IPS-18a (cell line): ENCODE data around the gene APH1B.

ENCODE experiments used
- H3K27ac ChIP-seq: one replicate; pipeline ENCODE4 v1.5.1; 2013; ENCODE audit warnings: low read length
- H3K27me3 ChIP-seq: one replicate; pipeline ENCODE4 v1.6.1; 2013; ENCODE audit warnings: mild to moderate bottlenecking, low read length; ENCODE audit not compliant: control insufficient read depth, insufficient read depth
- H3K36me3 ChIP-seq: one replicate; pipeline ENCODE4 v1.6.1; 2013; ENCODE audit warnings: low read depth, low read length; ENCODE audit not compliant: control insufficient read depth
- H3K4me1 ChIP-seq: one replicate; pipeline ENCODE4 v1.6.1; 2013; ENCODE audit warnings: low read depth, low read length; ENCODE audit not compliant: control insufficient read depth
- H3K4me3 ChIP-seq: one replicate; pipeline ENCODE4 v1.5.1; 2013; ENCODE audit warnings: low read length
- H3K9ac ChIP-seq: one replicate; pipeline ENCODE4 v1.6.1; 2013; ENCODE audit warnings: mild to moderate bottlenecking, low read length, moderate library complexity
- H3K9me3 ChIP-seq: one replicate; pipeline ENCODE4 v1.6.1; 2013; ENCODE audit warnings: low read depth, low read length; ENCODE audit not compliant: control insufficient read depth

APH1B gene

DNA sequence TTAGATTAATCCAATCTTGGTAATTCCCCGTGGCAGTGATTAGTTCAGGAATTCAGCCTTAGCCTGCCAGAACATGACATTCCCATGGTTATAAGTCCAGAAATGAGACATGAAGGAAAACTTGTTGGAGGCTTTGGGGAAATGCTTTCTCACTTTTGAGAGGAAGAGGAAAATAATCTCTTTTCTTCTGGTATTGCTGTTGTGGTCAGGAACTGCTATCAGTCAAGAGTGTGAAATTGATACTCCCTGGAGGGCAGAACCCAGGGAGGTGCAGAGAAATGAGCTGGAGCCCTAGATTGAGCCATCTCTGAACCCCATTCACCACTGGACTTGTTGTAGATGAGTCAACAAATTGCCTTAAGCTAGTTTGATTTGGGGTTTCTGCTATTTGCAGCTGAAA, 38.6 kb upstream of the APH1B start:
- Histone ChIP-seq H3K4me3 (no peak overlapping the region), H3K9ac (no peak overlapping the region), H3K27me3 (no peaks in the 10 kb centered on the region), H3K9me3 (no peaks in the 10 kb centered on the region), H3K36me3 (no peaks in the 10 kb centered on the region), H3K27ac (no peak overlapping the region), H3K4me1 (no peaks in the 10 kb centered on the region)

GRCh38 chr15:63240109-63240508, 37.3 kb upstream of the APH1B start:
- no peaks in the 10 kb centered on the region for H3K4me1 ChIP-seq
- no peaks in the 10 kb centered on the region for H3K9me3 ChIP-seq
- peaks cover 2% of the 10 kb centered on the region for H3K36me3 ChIP-seq
- H3K9ac ChIP-seq, result no peak overlapping the region
- H3K27me3 ChIP-seq, result no peaks in the 10 kb centered on the region
- no peak overlapping the region for H3K27ac ChIP-seq
- no peak overlapping the region for H3K4me3 ChIP-seq

GRCh38 chr15:63241316-63241715, 36.1 kb upstream of the APH1B start:
- H3K9ac ChIP-seq, result no peak overlapping the region
- no peak overlapping the region for H3K4me3 ChIP-seq
- H3K27ac ChIP-seq, result no peak overlapping the region
- H3K36me3 ChIP-seq, result peaks cover 3% of the 10 kb centered on the region
- no peaks in the 10 kb centered on the region for H3K27me3 ChIP-seq
- no peaks in the 10 kb centered on the region for H3K9me3 ChIP-seq
- no peaks in the 10 kb centered on the region for H3K4me1 ChIP-seq

- H3K9ac ChIP-seq, result no peak overlapping the region
- no peak overlapping the region for H3K4me3 ChIP-seq
- no peak overlapping the region for H3K27ac ChIP-seq
- no peaks in the 10 kb centered on the region for H3K27me3 ChIP-seq
- no peaks in the 10 kb centered on the region for H3K9me3 ChIP-seq
- H3K4me1 ChIP-seq, result no peaks in the 10 kb centered on the region
- H3K36me3 ChIP-seq, result peaks cover 3% of the 10 kb centered on the region
These were observed 34.3 kb upstream of the APH1B start for GRCh38 chr15:63243101-63243500.

DNA sequence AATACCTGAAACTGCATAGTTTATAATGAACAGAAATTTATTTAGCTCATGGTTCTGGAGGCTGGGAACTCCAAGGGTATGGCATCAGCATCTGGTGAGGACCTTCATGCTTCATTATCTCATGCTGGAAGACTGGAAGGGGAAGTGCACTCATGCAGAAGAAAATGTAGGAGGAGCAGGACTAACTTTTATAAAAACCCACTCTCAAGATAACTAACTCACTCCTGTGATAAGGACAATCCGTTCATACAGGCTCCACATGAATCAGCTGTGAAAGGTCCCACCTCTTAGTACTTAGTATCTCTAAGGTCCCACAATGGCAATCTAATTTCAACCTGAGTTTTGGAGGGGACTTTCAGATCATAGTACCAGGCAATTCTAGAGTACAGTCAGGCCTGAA, 33.6 kb upstream of the APH1B start:
- Histone ChIP-seq H3K27ac (no peak overlapping the region), H3K9ac (no peak overlapping the region)

DNA sequence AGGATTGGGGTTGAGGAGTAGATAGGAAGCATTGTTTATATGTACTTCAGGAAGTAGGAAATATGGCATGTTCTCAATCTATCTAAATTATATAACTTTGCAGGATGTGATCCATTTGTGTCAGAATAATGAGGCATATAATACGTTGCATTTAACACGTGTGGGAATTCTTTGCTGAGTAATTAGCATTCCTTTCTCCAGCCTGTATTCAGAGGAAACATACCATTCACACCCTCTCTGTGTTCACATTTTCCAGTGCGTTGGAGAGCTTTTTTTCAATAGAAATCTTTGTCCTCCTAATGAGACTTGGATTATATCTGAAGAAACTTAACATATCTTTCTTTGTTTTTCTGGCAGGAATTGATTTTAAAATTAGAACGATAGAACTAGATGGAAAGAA, 33.0 kb upstream of the APH1B start:
- Histone ChIP-seq H3K27ac (no peak overlapping the region), H3K4me3 (no peak overlapping the region), H3K36me3 (peaks cover 3% of the 10 kb centered on the region), H3K9me3 (no peaks in the 10 kb centered on the region), H3K4me1 (no peaks in the 10 kb centered on the region), H3K27me3 (no peaks in the 10 kb centered on the region), H3K9ac (no peak overlapping the region)

More for the DNA sequence above, 33.6 kb upstream of the APH1B start:
- peaks cover 3% of the 10 kb centered on the region for H3K36me3 ChIP-seq
- H3K9me3 ChIP-seq, result no peaks in the 10 kb centered on the region
- H3K4me3 ChIP-seq, result no peak overlapping the region
- no peaks in the 10 kb centered on the region for H3K27me3 ChIP-seq
- H3K4me1 ChIP-seq, result no peaks in the 10 kb centered on the region

- Histone ChIP-seq H3K27ac (no peak overlapping the region), H3K27me3 (no peaks in the 10 kb centered on the region), H3K9ac (no peak overlapping the region), H3K4me3 (no peak overlapping the region), H3K9me3 (no peaks in the 10 kb centered on the region), H3K4me1 (no peaks in the 10 kb centered on the region), H3K36me3 (peaks cover 3% of the 10 kb centered on the region)
These were observed 32.3 kb upstream of the APH1B start for GRCh38 chr15:63244976-63245645.

DNA sequence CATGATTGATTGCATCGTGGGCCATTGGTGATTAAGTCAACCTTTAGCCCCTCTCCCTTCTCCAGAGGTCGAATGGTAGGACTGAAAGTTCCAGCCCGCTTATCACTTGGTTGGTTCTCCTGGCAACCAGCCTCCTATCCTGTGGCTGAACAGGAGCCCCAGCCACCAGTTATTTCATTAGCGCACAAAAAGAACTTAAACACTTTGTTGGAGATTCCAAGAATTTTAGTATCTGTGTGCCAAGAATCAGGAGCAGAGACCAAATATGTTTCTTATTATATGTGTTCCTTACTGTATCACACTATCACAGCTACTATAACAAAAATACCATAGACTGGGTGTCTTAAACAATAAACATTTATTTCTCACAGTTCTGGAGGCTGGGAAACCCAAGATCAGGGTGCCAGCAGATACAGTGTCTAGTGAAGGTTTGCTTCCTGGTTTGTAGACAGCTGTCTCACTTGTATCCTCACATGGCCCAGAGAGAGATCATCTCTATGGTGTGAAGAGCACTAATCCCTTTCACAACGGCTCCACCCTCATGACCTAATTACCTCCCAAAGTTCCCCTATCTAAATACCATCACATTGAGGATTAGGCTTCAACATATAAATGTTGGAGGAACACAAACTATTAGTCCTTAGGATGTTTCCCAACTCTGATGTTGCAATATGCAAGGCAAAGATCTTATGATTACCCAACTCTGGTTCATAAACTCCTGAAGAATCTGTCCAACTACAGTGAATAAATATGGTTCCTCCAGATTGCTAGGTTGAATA, 30.5 kb upstream of the APH1B start:
- Histone ChIP-seq H3K36me3 (peaks cover 3% of the 10 kb centered on the region), H3K4me3 (no peak overlapping the region), H3K27ac (no peak overlapping the region), H3K4me1 (no peaks in the 10 kb centered on the region), H3K9ac (no peak overlapping the region), H3K9me3 (no peaks in the 10 kb centered on the region), H3K27me3 (no peaks in the 10 kb centered on the region)

DNA sequence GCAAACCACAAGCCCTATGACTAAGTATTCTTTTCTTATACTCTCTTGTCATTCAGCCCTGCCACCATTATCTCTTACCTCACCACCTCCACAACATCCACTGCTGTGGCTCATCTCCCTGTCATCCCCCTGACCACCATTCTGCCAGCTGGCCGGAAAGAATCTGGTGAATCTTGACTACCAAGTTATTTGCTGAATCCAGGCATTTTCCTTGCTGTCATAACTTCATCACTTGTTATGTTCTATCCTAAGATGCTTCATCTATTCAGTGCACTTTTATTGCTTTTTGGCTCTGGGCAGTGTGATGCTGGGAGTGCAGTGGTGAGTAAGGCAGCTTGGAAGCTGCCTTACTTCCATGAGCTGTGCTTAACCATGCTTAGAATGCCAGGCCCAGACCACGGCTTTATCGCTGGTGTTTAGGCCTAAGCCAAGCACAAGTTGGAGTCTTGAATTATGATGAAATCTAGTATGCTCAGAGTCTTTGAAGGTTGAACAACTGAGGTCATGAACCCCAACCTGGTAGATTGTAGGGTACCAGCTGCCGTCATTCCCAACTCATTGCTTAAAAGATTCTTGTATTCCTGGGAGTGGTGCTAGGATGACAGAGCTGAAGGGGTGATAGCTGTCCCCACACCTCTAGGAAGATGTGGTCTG, 27.0 kb upstream of the APH1B start:
- H3K4me3 ChIP-seq, result no peak overlapping the region
- H3K9me3 ChIP-seq, result no peaks in the 10 kb centered on the region
- H3K9ac ChIP-seq, result no peak overlapping the region
- peaks cover 7% of the 10 kb centered on the region for H3K4me1 ChIP-seq
- H3K27me3 ChIP-seq, result no peaks in the 10 kb centered on the region
- H3K27ac ChIP-seq, result no peak overlapping the region
- H3K36me3 ChIP-seq, result no peaks in the 10 kb centered on the region

GRCh38 chr15:63251701-63252100, 25.7 kb upstream of the APH1B start:
- Histone ChIP-seq H3K27me3 (no peaks in the 10 kb centered on the region), H3K27ac (no peak overlapping the region), H3K9ac (no peak overlapping the region), H3K9me3 (no peaks in the 10 kb centered on the region), H3K4me1 (peaks cover 17% of the 10 kb centered on the region), H3K36me3 (no peaks in the 10 kb centered on the region), H3K4me3 (no peak overlapping the region)

DNA sequence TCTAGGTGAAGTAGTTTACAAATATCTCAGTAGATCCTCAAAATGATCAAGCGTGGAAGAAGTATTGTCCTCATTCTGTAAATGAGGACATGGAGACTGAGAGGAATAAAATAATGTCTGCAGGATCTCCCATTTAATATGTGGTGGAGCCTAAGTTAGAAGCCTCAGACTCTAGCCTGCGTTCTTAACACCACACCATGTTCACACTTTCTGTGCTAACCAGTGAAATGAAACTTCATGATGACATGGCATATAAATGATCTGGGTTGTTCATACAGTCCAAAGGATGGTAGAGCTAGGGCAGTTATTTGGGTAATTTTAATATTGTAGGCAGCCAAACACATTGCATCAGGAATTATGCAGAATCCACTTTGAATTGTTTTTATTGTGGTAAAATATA, 25.1 kb upstream of the APH1B start:
- no peaks in the 10 kb centered on the region for H3K36me3 ChIP-seq
- H3K27me3 ChIP-seq, result no peaks in the 10 kb centered on the region
- H3K4me3 ChIP-seq, result no peak overlapping the region
- no peak overlapping the region for H3K9ac ChIP-seq
- H3K9me3 ChIP-seq, result no peaks in the 10 kb centered on the region
- peaks cover 23% of the 10 kb centered on the region for H3K4me1 ChIP-seq
- H3K27ac ChIP-seq, result no peak overlapping the region
